CD4-positive, alpha-beta T cell treated with Interferon gamma for 1 hour (primary cell): ENCODE measurements around the gene FFAR3.

Experiments used
- DNase-seq: peaks from one replicate; pipeline ENCODE4 v3.0.0-alpha.2; 2020

The FFAR3 gene

DNA sequence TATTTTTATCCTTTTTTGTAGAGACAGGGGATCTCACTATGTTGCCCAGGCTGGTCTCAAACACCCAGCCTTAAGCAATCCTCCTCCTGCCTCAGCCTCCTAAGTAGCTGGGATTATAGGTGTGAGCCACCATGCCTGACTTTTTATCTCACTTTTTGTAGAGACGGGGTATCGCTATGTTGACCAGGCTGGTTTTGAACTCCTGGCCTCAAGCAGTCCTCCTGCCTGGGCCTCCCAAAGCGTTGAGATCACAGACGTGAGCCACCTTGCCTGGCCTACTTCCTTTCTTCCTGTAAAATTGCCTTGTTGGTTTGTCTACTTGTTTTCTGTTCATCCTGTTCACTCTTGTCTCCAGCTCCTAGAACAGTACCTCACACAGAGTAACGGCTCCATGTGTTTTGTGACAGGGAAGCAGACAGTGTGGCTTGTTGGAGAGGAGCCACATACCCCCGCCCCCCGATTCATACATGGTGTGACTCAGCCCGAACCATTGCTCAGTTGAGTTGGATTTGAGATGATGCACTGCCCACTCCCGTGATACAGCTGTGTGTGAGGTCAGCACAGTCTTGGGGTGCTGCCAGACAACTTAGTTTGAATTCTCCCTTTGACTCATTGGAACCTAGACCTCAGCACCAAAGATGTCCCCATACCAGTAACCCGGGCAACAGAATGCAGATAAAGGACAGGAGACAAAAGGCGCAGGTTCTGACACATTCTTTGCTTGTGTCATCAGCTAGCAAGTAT is 46.8 kb downstream of the FFAR3 start:
- peak; percentile 4 for DNase-seq

DNA sequence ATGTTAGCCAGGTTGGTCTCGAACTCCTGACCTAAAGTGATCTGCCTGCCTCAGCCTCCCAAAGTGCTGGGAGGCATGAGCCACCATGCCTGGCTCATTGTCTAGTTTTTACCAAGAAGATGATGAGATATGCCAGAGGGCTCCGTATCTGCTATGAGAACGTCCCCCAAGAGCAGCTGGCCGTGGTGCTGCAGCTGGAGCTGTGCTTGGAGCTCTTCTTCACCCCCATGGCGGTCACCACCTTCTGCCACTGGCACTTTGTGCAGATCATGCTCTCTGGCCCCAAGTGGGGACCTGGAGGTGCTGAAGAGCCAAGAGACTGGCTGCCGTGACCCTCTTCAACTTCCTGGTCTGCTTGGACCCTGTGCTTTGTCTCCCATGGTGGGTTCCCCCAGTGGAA is 49.4 kb downstream of the FFAR3 start:
- DNase-seq = no peak

DNA sequence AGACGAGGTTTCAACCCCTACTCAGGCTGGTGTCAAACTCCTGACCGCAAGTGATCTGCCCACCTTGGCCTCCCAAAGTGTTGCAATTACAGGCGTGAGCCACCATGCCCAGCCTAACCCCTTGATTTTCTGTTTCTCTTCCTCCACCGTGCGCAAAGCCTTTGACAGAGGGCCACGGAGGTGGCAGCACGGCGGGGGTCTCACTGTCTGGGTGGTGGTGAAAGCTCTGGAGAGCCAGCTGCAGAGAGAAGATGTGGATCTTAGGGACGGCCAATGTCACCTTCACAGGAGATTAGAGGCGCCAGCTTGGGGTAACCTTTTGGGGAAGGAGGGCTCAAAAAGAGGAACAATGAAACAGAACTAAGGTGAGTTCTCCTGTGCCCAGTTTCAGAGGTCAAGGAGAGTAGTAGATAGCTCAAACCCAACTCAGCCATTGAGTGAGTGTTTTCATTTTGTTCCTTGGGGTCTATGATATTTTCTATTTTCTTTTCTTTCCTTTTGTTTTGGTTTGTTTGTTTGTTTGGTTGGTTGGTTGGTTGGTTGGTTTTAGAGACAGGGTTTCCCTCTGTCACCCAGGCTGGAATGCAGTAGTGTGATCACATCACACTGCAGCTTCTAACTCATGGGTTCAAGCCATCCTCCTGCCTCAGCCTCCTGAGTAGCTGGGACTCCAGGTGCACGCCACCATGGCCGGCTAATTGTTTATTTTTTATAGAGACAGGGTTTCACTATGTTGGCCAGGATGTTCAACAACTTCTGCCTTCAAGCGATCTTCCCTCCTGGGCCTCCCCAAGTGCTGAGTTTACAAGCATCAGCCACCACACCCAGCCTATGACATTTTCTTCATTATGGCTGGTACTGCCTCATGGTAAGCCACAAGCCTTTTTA is 50.3 kb downstream of the FFAR3 start:
- DNase-seq = no peak

DNA sequence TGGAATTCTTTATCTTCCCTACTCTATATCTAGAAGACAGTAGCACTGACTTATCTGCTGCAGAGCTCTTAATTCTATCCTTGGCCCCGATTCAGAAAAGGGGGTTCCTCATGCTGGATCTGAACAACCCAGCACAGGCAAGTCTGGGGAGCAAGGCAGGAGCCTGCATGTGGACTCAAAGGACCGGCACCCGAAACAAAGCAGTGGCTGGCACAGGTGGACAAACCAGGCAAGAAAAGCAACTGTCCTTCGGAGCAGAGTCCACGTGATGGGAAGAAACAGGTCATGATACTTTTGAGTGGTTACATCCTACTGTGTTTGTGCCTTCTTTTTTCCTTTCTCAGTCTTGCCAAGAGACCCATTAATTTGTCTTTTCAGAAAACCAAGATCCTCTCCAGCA is 50.9 kb downstream of the FFAR3 start:
- DNase-seq = no peak
